GM04503 (cell line): ENCODE results near the gene RABL6.

ENCODE experiments used
- DNase-seq: peaks from one replicate; pipeline ENCODE4 v3.0.0-alpha.2; 2012; ENCODE audit warnings: low read depth

Gene RABL6

GRCh38 chr9:136847088-136847825 is 39.5 kb downstream of the RABL6 start:
- DNase-seq: no peak

- no peak for DNase-seq
These were observed 40.2 kb downstream of the RABL6 start for GRCh38 chr9:136847826-136848392.

DNA sequence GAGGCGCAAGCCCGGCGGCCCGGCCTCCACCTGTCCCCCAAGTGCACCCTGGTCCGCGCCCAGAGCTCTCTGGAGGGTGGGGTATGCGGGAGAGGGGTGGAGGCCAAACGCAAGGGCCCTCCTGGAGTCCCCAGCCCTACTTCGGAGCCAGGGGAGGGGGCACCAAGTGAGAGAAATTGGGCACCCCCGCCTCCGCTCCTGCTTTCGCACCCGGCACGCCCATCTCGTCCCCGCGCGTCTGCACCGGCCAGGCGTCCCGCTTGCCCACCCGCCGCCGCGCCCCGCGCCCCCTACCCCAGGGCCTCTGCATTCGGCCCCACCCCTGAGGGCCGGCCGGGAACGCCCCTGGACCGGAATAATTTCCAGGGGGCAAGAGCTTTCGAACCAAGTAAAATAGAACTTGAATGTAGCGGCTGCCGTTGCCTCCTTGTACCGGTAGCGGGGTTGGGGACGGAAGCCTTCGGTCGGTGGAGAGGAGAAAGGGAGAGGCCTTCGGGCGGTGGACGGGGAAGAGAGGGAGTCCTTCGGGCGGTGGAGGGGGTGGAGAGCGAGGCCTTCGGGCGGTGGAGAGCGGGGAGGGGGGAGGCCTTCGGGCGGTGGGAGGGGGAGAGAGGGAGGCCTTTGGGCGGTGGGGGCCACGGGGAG is 40.8 kb downstream of the RABL6 start:
- no peak for DNase-seq

DNA sequence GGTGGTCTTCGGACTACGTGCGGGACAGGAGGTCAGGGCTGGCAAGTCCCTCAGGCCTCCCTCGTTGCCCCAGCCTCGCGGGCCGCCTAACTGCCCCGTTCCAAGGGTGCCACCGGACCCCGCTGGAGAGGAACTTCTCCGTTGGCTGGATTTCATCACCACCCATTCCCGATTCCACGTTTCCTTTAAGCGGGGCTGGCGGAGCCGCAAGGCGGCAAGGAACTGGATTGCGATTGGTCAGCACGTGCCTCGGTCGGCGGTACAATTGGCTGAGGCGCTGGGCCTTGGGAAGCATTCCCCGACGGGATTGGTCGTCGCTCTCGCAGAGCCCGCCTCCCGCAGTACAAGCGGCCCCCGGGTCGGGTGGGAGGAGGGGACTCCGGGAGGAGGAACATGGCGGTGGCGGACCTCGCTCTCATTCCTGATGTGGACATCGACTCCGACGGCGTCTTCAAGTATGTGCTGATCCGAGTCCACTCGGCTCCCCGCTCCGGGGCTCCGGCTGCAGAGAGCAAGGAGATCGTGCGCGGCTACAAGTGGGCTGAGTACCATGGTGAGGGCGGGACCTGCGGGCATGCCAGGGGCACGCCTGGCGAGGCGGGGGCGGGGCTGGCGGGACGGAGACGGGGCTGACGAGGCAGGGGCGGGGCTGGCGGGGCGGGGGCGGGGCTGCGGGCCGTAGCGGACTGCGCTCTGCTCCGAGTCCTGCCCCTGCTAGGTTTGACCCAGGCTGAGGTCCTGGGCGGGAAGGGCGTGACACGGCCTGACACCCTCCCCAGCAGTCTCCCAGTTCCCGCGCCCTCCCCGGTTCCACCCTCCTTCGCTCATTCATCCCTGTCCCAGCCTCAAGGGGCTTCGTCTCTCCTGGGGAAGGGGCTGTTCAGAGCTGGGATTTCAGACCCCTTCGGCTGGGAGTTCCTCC is 41.6 kb downstream of the RABL6 start, which contains the start of gene PHPT1:
Gene PHPT1 (plus strand): TSS at position 372 of the 922 bp plus-strand sequence. CDS start 22 bp downstream, at position 394.
- DNase-seq: peak; percentile 85

DNA sequence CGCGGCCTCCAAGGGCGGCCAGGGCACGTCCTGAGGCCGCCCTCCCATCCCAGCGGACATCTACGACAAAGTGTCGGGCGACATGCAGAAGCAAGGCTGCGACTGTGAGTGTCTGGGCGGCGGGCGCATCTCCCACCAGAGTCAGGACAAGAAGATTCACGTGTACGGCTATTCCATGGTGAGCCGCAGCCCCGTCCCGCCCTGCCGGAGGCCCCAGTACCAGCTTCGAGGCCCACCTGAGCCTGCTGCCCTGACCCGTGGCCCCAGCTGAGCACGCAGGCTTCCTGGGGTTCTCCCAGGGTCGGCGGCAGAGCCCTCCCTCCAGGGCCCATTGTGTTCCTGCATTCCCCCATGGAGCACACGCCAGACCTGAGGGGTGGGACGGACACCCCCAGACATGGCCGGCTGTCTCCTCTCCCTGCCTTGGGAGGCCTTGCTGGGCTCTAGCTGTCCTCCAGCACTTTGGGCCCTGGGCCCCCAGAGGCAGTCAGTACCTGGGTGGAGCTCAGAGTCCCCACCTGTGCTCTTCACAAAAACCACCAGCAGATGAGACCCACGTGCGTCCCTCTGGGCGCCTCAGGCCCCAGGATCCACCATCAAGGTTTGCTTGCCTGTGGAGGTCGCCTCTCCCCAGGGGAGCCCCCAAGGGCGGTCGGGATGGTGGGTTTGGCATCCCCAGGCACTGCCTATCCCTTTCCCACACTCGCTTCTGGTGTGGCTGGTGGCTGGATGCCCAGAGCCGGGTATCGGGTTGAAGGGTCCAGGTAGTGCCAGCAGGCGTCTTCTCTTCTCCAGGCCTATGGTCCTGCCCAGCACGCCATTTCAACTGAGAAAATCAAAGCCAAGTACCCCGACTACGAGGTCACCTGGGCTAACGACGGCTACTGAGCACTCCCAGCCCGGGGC is 42.5 kb downstream of the RABL6 start:
- no peak for DNase-seq

- no peak for DNase-seq
These were observed 43.4 kb downstream of the RABL6 start for GRCh38 chr9:136850866-136851775.

DNA sequence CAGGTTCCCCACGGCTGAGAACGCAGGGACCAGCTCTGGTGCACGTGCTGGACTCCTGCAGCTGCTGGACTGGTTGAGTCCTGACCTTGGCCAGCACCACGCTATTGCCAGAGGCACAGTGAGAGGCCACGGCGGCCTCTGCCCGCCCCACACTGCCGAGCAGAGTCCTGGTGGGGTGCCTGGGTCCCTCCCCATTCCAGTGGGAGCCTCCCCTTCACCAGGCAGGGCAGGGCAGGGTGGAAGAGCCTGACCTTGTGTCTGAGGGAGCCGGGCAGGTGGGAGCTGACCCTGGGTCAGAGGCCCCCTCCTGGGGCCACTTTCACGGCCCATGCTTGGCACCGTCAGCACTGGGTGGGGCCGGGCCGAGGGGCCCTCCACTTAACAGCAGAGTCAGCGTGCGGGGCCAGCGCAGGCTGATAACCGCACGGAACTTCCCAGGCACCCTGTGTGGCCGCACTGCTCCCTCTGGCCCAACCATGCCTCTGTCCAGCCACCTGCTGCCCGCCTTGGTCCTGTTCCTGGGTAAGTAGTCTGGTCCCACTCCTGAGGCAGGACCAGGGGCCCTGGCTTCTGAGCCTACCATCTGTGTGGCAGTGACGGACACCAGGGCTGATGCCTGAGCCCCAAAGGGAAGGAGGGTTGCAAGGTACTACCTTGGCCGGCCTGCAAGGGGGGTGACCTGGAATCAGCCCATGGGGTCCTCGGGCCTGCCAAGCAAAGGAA is 44.4 kb downstream of the RABL6 start, which contains the start of gene MAMDC4:
Gene MAMDC4 (plus strand): TSS at position 406 of the 723 bp plus-strand sequence. CDS start 71 bp downstream, at position 477.
- no peak for DNase-seq

GRCh38 chr9:136852664-136853595 is 45.2 kb downstream of the RABL6 start:
- no peak for DNase-seq

GRCh38 chr9:136853596-136854112 is 45.9 kb downstream of the RABL6 start:
- DNase-seq: no peak

GRCh38 chr9:136854113-136854841 is 46.5 kb downstream of the RABL6 start:
- DNase-seq: no peak

DNA sequence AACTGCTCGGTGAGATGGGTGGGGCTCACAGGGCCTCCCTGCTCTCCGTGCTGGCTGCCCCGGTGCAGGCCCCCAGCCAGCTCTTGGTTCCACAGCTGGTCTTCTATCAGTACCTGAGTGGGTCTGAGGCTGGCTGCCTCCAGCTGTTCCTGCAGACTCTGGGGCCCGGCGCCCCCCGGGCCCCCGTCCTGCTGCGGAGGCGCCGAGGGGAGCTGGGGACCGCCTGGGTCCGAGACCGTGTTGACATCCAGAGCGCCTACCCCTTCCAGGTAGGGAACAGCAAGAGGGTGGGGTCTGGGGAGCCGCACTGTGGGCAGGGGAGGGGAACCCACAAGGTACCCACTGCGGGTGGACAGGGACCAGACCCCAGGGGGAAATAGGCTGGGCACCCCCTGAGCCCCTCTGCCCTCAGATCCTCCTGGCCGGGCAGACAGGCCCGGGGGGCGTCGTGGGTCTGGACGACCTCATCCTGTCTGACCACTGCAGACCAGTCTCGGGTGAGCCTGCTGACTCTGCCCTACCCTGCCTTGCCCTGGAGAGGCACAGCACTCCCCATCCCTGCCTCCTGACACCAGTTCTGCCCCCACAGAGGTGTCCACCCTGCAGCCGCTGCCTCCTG is 47.2 kb downstream of the RABL6 start:
- DNase-seq: no peak

DNA sequence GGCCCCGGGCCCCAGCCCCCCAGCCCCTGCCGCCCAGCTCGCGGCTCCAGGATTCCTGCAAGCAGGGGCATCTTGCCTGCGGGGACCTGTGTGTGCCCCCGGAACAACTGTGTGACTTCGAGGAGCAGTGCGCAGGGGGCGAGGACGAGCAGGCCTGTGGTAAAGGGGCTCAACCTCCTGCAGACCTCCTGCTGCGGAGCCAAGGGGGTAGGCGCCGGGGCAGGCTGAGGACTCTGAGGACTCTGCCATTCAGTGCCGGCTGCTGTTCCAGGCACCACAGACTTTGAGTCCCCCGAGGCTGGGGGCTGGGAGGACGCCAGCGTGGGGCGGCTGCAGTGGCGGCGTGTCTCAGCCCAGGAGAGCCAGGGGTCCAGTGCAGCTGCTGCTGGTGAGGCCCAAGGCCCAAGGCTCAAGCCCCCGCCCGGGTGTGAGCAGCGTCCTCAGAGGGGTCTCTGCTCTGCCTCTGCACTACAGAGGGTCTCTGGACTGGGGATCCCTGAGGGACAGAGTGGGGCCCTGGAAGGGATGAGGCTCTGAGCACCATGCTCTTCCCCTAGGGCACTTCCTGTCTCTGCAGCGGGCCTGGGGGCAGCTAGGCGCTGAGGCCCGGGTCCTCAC is 47.8 kb downstream of the RABL6 start:
- DNase-seq: no peak

- DNase-seq: no peak
These were observed 48.3 kb downstream of the RABL6 start for GRCh38 chr9:136856079-136856476.

DNA sequence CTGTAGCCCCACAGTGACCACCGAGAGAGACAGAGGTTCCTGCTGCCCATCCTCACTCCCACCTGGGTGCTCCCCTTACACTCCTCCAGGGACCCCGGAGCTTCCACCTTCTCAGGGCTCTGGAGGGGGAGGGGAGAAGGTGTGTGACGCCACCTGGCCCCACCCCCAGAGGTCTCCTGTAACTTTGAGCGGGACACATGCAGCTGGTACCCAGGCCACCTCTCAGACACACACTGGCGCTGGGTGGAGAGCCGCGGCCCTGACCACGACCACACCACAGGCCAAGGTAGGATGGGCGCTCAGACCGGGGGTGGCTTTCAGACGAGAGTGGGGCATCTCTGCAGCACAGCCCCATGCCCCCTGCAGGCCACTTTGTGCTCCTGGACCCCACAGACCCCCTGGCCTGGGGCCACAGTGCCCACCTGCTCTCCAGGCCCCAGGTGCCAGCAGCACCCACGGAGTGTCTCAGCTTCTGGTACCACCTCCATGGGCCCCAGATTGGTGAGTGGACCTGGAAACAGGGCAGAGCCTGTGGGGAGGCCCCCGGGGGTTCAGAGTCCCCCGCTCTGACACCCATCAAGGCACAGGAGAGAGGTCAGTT is 48.9 kb downstream of the RABL6 start:
- DNase-seq: no peak

GRCh38 chr9:136857166-136857565 is 49.4 kb downstream of the RABL6 start:
- DNase-seq: no peak
